Fibroblast of pulmonary artery (primary cell): Measurements from ENCODE around the gene SFTA2.

Source experiments
- DNase-seq: peaks from one replicate; pipeline ENCODE4 v3.0.0-alpha.2; 2010; ENCODE audit warnings: low read depth
- H3K4me3 ChIP-seq: replicated peaks from 2 replicates; pipeline ENCODE4 v1.5.1; 2011; ENCODE audit warnings: low read depth, mild to moderate bottlenecking, control low read depth, low read length, moderate library complexity
- CTCF ChIP-seq: IDR thresholded peaks from 2 replicates; pipeline ENCODE4 v1.5.1; 2011; ENCODE audit warnings: mild to moderate bottlenecking, control low read depth, low read length, inconsistent platforms; ENCODE audit errors: missing control alignments

The SFTA2 gene

GRCh38 chr6:30957716-30958115 lies 25.7 kb upstream of the SFTA2 start:
- no peak for TF ChIP-seq CTCF
- DNase-seq, result no peak
- H3K4me3 ChIP-seq, result no peak overlapping the region

- DNase-seq, result peak; percentile 25
- H3K4me3 ChIP-seq, result peak overlapping the region; percentile 21
- TF ChIP-seq CTCF, result no peak
Observed at GRCh38 chr6:30955367-30956042, 23.5 kb upstream of the SFTA2 start.

GRCh38 chr6:30954631-30955366 lies 22.8 kb upstream of the SFTA2 start:
- TF ChIP-seq CTCF, result no peak
- H3K4me3 ChIP-seq, result peak overlapping the region; percentile 21
- no peak for DNase-seq

GRCh38 chr6:30951907-30952469 lies 20.0 kb upstream of the SFTA2 start:
- no peak overlapping the region for H3K4me3 ChIP-seq
- DNase-seq, result no peak
- TF ChIP-seq CTCF, result no peak

- no peak overlapping the region for H3K4me3 ChIP-seq
- no peak for DNase-seq
- no peak for TF ChIP-seq CTCF
Observed at GRCh38 chr6:30948811-30949210, 16.8 kb upstream of the SFTA2 start.

- no peak overlapping the region for H3K4me3 ChIP-seq
- TF ChIP-seq CTCF, result no peak
- DNase-seq, result no peak
Observed at GRCh38 chr6:30947231-30947630, 15.3 kb upstream of the SFTA2 start.
